Eye (tissue), 1 donor: Measurements from ENCODE around the gene SIVA1.

ENCODE experiments used
- DNase-seq: peaks from one replicate; pipeline ENCODE4 v3.0.0-alpha.2; 2015

SIVA1 gene

GRCh38 chr14:104785708-104786080, 32.7 kb downstream of the SIVA1 start:
- no peak for DNase-seq

- no peak for DNase-seq
These were observed 33.2 kb downstream of the SIVA1 start for GRCh38 chr14:104786091-104786586.

GRCh38 chr14:104786726-104787675, 34.1 kb downstream of the SIVA1 start:
- DNase-seq = no peak

- no peak for DNase-seq
These were observed 34.8 kb downstream of the SIVA1 start for GRCh38 chr14:104787736-104788135.

GRCh38 chr14:104788161-104788818, 35.3 kb downstream of the SIVA1 start:
- peak; percentile 78 for DNase-seq

GRCh38 chr14:104788873-104789663, 36.1 kb downstream of the SIVA1 start:
- DNase-seq = no peak

- DNase-seq = no peak
These were observed 37.1 kb downstream of the SIVA1 start for GRCh38 chr14:104789752-104790743.

GRCh38 chr14:104791425-104791824, 38.5 kb downstream of the SIVA1 start:
- DNase-seq = no peak

GRCh38 chr14:104792101-104792884, 39.3 kb downstream of the SIVA1 start:
- DNase-seq = no peak

- DNase-seq = no peak
These were observed 40.2 kb downstream of the SIVA1 start for GRCh38 chr14:104792945-104793702.

- no peak for DNase-seq
These were observed 40.7 kb downstream of the SIVA1 start for GRCh38 chr14:104793703-104793959.

- DNase-seq = peak; percentile 72
These were observed 41.2 kb downstream of the SIVA1 start for GRCh38 chr14:104794099-104794498.

- peak; percentile 57 for DNase-seq
These were observed 41.7 kb downstream of the SIVA1 start for GRCh38 chr14:104794631-104794992.

- no peak for DNase-seq
These were observed 42.2 kb downstream of the SIVA1 start, which contains the start of gene AKT1 for GRCh38 chr14:104794993-104795780. Gene AKT1, minus strand, starts transcription at chr14:104795748. Its CDS starts 3,105 bp downstream, at chr14:104792643.

- peak; percentile 67 for DNase-seq
These were observed 43.1 kb downstream of the SIVA1 start for GRCh38 chr14:104795781-104796686.

- DNase-seq = no peak
These were observed 43.7 kb downstream of the SIVA1 start for GRCh38 chr14:104796687-104797081.

- peak; percentile 46 for DNase-seq
These were observed 44.4 kb downstream of the SIVA1 start for GRCh38 chr14:104797115-104798044.
